C4-2B (cell line): ENCODE results near the gene KCNH2.

Experiments used
- H3K27ac ChIP-seq: fragments of 450-650 bp; 2 replicates; pipeline ENCODE4 v1.5.1; 2017
- CTCF ChIP-seq: fragments of 450-650 bp; conservative IDR thresholded peaks from 2 replicates; pipeline ENCODE4 v1.5.1; 2017; ENCODE audit warnings: mild to moderate bottlenecking
- ZFX ChIP-seq: fragments of 450-650 bp; IDR thresholded peaks from 2 replicates; pipeline ENCODE4 v1.6.1; 2017

The KCNH2 gene, protein sequence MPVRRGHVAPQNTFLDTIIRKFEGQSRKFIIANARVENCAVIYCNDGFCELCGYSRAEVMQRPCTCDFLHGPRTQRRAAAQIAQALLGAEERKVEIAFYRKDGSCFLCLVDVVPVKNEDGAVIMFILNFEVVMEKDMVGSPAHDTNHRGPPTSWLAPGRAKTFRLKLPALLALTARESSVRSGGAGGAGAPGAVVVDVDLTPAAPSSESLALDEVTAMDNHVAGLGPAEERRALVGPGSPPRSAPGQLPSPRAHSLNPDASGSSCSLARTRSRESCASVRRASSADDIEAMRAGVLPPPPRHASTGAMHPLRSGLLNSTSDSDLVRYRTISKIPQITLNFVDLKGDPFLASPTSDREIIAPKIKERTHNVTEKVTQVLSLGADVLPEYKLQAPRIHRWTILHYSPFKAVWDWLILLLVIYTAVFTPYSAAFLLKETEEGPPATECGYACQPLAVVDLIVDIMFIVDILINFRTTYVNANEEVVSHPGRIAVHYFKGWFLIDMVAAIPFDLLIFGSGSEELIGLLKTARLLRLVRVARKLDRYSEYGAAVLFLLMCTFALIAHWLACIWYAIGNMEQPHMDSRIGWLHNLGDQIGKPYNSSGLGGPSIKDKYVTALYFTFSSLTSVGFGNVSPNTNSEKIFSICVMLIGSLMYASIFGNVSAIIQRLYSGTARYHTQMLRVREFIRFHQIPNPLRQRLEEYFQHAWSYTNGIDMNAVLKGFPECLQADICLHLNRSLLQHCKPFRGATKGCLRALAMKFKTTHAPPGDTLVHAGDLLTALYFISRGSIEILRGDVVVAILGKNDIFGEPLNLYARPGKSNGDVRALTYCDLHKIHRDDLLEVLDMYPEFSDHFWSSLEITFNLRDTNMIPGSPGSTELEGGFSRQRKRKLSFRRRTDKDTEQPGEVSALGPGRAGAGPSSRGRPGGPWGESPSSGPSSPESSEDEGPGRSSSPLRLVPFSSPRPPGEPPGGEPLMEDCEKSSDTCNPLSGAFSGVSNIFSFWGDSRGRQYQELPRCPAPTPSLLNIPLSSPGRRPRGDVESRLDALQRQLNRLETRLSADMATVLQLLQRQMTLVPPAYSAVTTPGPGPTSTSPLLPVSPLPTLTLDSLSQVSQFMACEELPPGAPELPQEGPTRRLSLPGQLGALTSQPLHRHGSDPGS

GRCh38 chr7:150978126-150978789 lies at the start of gene KCNH2:
TSS of gene KCNH2 (minus strand) at chr7:150978321. CDS start at chr7:150977913, 408 bp downstream.
- TF ChIP-seq ZFX (no peak), CTCF (no peak)
- no peak within 1 kb of the TSS for H3K27ac ChIP-seq

DNA sequence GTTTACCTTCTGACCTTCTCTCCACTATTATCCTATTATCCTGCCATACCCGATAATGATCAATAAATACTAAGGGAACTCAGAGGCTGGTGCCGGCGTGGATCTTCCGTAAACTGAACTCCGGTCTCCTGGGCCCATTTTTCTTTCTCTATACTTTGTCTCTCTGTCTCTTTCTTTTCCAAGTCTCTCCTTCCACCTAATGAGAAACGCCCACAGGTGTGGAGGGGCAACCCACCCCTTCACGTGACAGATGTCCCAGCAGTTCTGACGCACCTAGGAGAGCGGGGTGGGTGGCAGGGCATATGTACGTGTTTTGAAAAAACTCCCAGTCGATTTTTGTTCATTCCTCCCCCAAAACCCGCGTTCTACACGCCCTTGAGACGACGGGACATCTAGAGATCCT lies 49.6 kb upstream of the KCNH2 start:
- H3K27ac ChIP-seq = peak overlapping the region; percentile 70

DNA sequence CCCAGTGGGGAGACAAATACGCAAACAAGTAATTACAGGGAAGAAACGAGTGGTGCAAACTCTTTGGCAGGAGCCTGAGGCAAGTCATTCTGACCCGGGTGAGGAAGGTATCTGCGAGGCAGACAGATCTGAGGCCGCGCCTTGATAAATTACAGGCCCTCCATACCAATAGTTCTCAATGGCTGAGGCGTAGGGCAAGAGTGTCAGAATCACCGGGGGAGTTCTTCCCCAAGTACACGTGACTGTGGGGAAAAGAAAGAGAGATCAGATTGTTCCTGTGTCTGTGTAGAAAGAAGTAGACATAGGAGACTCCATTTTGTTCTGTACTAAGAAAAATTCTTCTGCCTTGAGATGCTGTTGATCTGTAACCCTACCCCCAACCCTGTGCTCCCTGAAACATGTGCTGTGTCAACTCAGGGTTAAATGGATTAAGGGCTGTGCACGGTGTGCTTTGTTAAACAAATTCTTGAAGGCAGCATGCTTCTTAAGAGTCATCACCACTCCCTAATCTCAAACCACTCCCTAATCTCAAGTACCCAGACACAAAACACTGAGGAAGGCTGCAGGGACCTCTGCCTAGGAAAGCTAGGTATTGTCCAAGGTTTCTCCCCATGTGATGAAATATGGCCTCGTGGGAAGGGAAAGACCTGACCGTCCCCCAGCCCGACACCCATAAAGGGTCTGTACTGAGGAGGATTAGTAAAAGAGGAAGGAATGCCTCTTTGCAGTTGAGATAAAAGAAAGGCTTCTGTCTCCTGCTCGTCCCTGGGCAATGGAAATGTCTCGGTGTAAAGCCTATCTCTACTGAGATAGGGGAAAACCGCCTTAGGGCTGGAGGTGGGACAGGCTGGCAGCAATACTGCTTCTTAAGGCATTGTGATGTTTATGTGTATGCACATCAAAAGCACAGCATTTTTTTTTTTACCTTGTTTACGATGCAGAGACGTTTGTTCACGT lies 48.9 kb upstream of the KCNH2 start:
- peak overlapping the region; percentile 70 for H3K27ac ChIP-seq

DNA sequence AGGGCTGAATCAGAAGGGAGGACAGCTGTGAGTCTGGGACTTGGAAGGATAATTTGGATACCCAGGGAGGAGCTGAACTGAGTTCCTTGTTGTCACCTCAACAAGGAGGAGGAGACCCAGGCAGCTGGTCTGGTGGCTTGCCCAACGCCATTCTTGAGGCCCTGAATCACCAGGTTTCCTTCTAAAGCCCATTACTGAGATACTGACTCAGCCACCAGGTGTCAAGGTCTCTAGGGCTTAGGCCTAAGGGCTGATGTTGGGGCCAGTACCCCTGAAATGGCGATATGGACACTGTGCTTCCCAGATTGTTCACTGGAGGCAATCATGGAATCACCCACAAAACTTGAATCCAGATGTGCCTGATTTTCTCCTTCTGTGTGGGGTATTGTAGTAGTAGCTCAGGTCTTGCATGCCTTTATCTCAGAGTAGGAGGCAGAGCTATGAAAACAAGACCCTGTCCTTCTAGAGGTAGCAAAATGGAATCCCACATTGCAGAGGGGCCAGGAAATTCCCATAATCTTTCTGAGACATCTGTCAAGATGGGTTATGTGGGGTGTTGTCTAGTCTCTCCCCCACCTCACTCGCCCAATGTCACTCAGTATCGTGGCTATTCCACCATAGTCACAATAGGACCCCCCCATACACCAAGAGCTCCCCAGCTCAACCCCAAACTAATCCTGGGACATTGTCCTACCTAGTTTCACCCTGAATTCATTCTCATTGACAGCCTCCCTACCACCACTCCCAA lies 48.0 kb upstream of the KCNH2 start:
- no peak for TF ChIP-seq CTCF
- no peak for TF ChIP-seq ZFX

GRCh38 chr7:151024435-151025056 lies 46.4 kb upstream of the KCNH2 start, which contains the start of gene ATG9B:
TSS of gene ATG9B (minus strand) at chr7:151024494. CDS start at chr7:151024423, 71 bp downstream.
- no peak within 1 kb of the TSS for H3K27ac ChIP-seq
- no peak for TF ChIP-seq ZFX
- TF ChIP-seq CTCF = no peak

More for the DNA sequence above, 48.0 kb upstream of the KCNH2 start:
- no peak overlapping the region for H3K27ac ChIP-seq

DNA sequence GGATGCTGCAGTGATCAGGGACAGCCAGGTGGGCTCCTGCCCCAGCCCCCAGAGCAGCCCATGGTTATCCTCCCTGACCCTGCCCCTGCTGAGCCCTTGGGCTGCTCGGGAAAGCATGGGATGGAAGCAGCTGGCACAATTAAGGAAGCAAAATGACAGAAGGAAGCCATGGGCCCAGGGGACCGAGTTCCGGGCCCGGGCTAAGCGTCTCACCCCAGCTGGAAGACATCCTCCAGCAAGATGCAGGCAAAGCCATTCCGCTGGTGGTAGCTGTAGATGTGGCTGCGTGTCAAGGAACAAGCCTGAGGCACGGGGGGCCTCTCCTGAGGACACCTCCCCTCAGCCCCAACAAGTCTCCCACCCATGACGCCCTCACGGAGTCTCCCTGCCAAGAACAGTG lies 45.1 kb upstream of the KCNH2 start:
- TF ChIP-seq ZFX = no peak
- TF ChIP-seq CTCF = no peak
- no peak overlapping the region for H3K27ac ChIP-seq

DNA sequence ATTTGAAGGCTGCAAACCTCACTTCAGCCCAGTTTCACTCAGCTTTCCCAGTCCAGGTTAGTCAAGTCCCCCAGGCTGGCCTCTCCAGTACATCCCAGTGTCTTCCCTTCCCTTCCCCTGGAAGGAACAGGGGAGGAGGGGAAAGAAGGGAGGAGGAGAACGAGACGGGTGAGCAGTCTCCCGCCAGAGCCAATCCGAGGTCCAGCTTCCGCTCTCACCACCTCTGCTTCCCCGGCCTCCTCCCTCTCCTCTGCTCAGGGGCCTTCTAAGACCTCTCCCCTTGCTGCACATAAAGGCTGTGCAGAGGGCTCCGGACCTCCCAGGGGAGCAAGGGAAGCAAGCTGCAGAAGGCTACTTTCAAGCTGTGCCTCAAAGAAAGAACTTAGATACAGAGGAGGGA lies 42.1 kb upstream of the KCNH2 start:
- no peak overlapping the region; the same call in 1 of the 2 replicates for H3K27ac ChIP-seq
- TF ChIP-seq ZFX (no peak), CTCF (no peak)
